CD8-positive, alpha-beta memory T cell (primary cell): ENCODE results near the gene PACSIN2. TPM values are rescaled to one million over a fixed set of nuclear protein-coding genes. Genes with fewer than 3 reads are reported as not detected.
"Not testable (repeated sequence)": the region's sequence is repeated elsewhere in the genome, so short reads cannot be mapped to it uniquely, and the experiment has no call there.

Experiments
- CTCF ChIA-PET: fragments of 350-600 bp; sonication (Branson Sonifier 250); formaldehyde crosslinking; loops from one replicate; lab custom pipeline; 2021; ENCODE audit warnings: antibody characterized with exemption; lab: Charles Lee
- POLR2A ChIA-PET: fragments of 350-600 bp; sonication (Branson Sonifier 250); formaldehyde crosslinking; loops from one replicate; lab custom pipeline; 2021; ENCODE audit warnings: antibody characterized with exemption; lab: Charles Lee
- DNase-seq, 5 donors: peaks; one replicate each; pipeline versions ENCODE4 v3.0.0 to v3.0.0-alpha.2; 2020 to 2022; ENCODE audit warnings: mixed read lengths in 1 of 5
- H3K27ac ChIP-seq: one replicate; pipeline ENCODE4 v1.7.0; 2013; ENCODE audit warnings: low read depth, mild to moderate bottlenecking, low read length, moderate library complexity
- H3K27me3 ChIP-seq: 2 replicates; pipeline ENCODE4 v1.7.0; 2013; ENCODE audit warnings: low read length, mild to moderate bottlenecking; ENCODE audit not compliant: insufficient read depth, poor library complexity, severe bottlenecking
- H3K36me3 ChIP-seq: 2 replicates; pipeline ENCODE4 v1.7.0; 2013; ENCODE audit warnings: mild to moderate bottlenecking, low read length, moderate library complexity; ENCODE audit not compliant: insufficient read depth
- H3K4me1 ChIP-seq: 2 replicates; pipeline ENCODE4 v1.7.0; 2013; ENCODE audit warnings: mild to moderate bottlenecking, low read length, moderate library complexity; ENCODE audit not compliant: insufficient read depth
- H3K4me3 ChIP-seq: 2 replicates; pipeline ENCODE4 v1.7.0; 2013; ENCODE audit warnings: mild to moderate bottlenecking, low read length
- H3K9me3 ChIP-seq: 2 replicates; pipeline ENCODE4 v1.7.0; 2013; ENCODE audit warnings: mild to moderate bottlenecking, low read length
- H3K27ac Mint-ChIP-seq, 8 donors: one replicate each; pipeline ENCODE4 v1.8.0; 2020 to 2021; ENCODE audit warnings: mixed read lengths in 8 of 8, mild to moderate bottlenecking in 6 of 8, inconsistent platforms in 3 of 8, moderate library complexity in 3 of 8
- H3K27me3 Mint-ChIP-seq, 2 donors: one replicate each; pipeline ENCODE4 v1.8.0; 2020 to 2021; ENCODE audit warnings: mixed read lengths in 2 of 2, mild to moderate bottlenecking in 1 of 2, moderate library complexity in 1 of 2
- H3K36me3 Mint-ChIP-seq, 3 donors: one replicate each; pipeline ENCODE4 v1.8.0; 2020 to 2021; ENCODE audit warnings: mixed read lengths in 3 of 3, inconsistent platforms in 1 of 3, mild to moderate bottlenecking in 1 of 3
- H3K4me1 Mint-ChIP-seq, 3 donors: one replicate each; pipeline ENCODE4 v1.8.0; 2020 to 2021; ENCODE audit warnings: mixed read lengths in 3 of 3, inconsistent platforms in 1 of 3, mild to moderate bottlenecking in 1 of 3
- H3K4me3 Mint-ChIP-seq, 7 donors: one replicate each; pipeline ENCODE4 v1.8.0; 2020 to 2021; ENCODE audit warnings: mixed read lengths in 7 of 7, mild to moderate bottlenecking in 6 of 7, moderate library complexity in 4 of 7, inconsistent platforms in 2 of 7
- H3K9me3 Mint-ChIP-seq, 5 donors: one replicate each; pipeline ENCODE4 v1.8.0; 2020 to 2022; ENCODE audit warnings: mixed read lengths in 5 of 5, mild to moderate bottlenecking in 3 of 5, moderate library complexity in 2 of 5, inconsistent platforms in 1 of 5
- polyA plus RNA-seq: library from polyadenylated mRNA; unstranded; fragments of 300-500 nt; fragmentation: Illumina TruSeq; gene quantifications from one replicate; pipeline ENCODE4 v1.2.3, GENCODE V29; 2021
- total RNA-seq, 2 experiments: library from RNA; stranded (reverse); gene quantifications; one replicate each; pipeline ENCODE4 v1.2.3, GENCODE V29; 2021

PACSIN2 gene
- total and polyA plus RNA-seq, 3 experiments from 2014 or later: 26.3 to 36.5 (median 30.2) TPM

GRCh38 chr22:42924436-42924835 is 90.5 kb downstream of the PACSIN2 start:
- DNase-seq: no peak
- Mint-ChIP-seq H3K4me1 (peaks cover 38 to 57% (median 52%) of the 10 kb centered on the region in 3 donors), H3K27me3 (peaks cover 0 to 1% of the 10 kb centered on the region in 2 donors), H3K4me3 (no peak overlapping the region), H3K36me3 (peaks cover 0 to 7% (median 2%) of the 10 kb centered on the region in 3 donors), H3K9me3 (no peaks in the 10 kb centered on the region), H3K27ac (peak overlapping the region in 3 of 8 donors; percentile 25 to 56 (median 50))
- H3K9me3 ChIP-seq: no peaks in the 10 kb centered on the region
- H3K36me3 ChIP-seq: no peaks in the 10 kb centered on the region
- H3K4me1 ChIP-seq: no peaks in the 10 kb centered on the region
- H3K4me3 ChIP-seq: no peak overlapping the region
- ChIA-PET POLR2A (no interaction called here), CTCF (no interaction called here)
- no peaks in the 10 kb centered on the region for H3K27me3 ChIP-seq
- no peak overlapping the region for H3K27ac ChIP-seq

DNA sequence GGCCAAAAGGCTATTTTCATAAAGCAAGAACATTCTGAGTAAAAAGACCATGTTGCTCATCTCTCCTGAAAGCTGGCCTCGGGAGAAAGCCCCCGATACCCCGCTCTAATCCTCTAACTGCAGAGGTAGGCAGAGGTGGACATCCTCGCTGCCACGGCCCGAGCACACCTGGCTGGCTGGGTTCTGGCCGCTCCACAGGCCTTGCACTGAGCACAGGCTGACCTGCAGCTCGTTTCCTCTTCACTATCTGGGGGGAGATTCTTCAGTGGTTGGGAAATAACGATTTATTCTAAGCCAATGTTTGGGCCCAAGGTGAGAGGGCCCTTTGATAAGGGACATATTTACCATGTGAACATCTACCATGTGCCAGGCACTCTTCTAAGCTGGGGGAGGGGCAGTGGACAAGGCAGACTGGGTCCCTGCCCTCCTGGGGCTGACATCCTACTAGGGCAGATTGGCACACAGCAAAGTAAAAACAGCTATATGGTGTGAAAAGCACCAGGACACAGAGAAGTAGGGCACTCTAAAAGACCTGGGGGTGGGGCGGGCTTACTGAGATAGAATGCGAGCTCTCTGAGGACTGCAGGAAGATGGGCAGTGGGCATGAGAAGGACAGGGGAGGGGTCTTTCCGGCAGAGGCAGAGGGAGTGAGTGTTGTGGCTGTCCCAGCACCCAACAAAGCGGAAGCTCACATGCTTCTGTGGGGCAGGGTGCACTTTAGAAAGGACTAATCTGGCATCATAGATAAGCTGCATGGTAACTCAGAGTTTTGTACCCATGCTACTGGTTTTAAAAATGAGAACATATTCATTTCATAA is 92.4 kb downstream of the PACSIN2 start:
- Histone ChIP-seq H3K36me3 (no peaks in the 10 kb centered on the region), H3K27ac (no peak overlapping the region), H3K27me3 (no peaks in the 10 kb centered on the region), H3K4me3 (no peak overlapping the region), H3K4me1 (no peaks in the 10 kb centered on the region), H3K9me3 (no peaks in the 10 kb centered on the region)
- Mint-ChIP-seq H3K4me1 (peaks cover 36 to 60% (median 44%) of the 10 kb centered on the region in 3 donors), H3K9me3 (no peaks in the 10 kb centered on the region), H3K4me3 (peak overlapping the region in 2 of 7 donors; percentile 24 to 63), H3K27me3 (peaks cover 0 to 1% of the 10 kb centered on the region in 2 donors), H3K36me3 (peaks cover 0 to 4% (median 0%) of the 10 kb centered on the region in 3 donors), H3K27ac (peak overlapping the region in 6 of 8 donors; percentile 12 to 98 (median 69))
- CTCF ChIA-PET: interaction anchor here (1.1 kb wide), 1 partner anchor 21 kb away, joined by 3 read pairs; no protein-coding TSS in a partner anchor
- POLR2A ChIA-PET: no interaction called here
- no peak for DNase-seq

DNA sequence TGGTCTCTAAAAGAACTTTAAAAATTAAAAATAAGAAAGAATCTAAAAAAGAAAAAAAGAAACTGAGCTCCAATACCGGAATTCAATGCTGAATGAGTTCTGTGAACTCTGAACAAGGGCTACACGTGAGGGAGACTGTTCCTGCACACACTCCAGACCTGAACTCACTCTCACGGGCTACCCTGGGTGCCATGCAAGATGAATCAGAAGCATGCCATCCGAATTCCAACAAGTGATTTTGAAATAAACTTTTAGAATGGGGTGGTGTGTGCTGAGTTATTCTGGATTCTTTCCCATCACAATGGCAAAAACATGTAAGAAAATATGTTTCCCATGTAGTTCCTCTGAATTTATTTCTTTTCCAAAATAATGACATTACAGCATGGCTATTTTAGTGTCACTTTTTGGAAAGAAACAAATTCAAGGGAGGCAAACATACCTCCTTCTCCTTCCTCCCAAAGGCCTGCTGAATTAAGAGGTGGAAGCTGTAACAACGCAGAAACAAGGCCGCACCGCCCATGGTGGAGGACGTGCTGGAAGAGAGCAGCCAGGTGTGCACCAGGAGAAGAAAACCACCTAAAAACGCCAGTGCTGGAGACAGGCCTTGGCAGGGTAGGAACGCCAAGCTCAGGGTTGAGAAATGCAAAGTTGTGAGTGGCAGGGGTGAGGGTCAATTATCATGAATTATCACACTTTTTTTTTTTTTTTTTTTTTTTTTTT is 94.7 kb downstream of the PACSIN2 start:
- Histone ChIP-seq H3K27me3 (no peaks in the 10 kb centered on the region), H3K4me1 (peaks cover 4% of the 10 kb centered on the region), H3K4me3 (no peak overlapping the region), H3K36me3 (no peaks in the 10 kb centered on the region), H3K9me3 (no peaks in the 10 kb centered on the region), H3K27ac (no peak overlapping the region)
- Mint-ChIP-seq H3K36me3 (peaks cover 0 to 3% (median 2%) of the 10 kb centered on the region in 3 donors), H3K9me3 (no peaks in the 10 kb centered on the region), H3K4me3 (no peak overlapping the region), H3K4me1 (peaks cover 31 to 54% (median 38%) of the 10 kb centered on the region in 3 donors), H3K27ac (peak overlapping the region in 1 of 8 donors; percentile 77), H3K27me3 (peaks cover 0 to 1% of the 10 kb centered on the region in 2 donors)
- ChIA-PET POLR2A (interaction anchor here (0.7 kb wide), 1 partner anchor 32 kb away, joined by 4 read pairs; no protein-coding TSS in a partner anchor), CTCF (no interaction called here)
- no peak for DNase-seq

- ChIA-PET POLR2A (interaction anchor here (0.7 kb wide), 1 partner anchor 18 kb away, joined by 3 read pairs; no protein-coding TSS in a partner anchor), CTCF (interaction anchor here (0.6 kb wide), 1 partner anchor 499 kb away, joined by 3 read pairs; no protein-coding TSS in a partner anchor)
- Mint-ChIP-seq H3K27ac (peak overlapping the region in 1 of 8 donors; percentile 3), H3K36me3 (peaks cover 0 to 3% (median 2%) of the 10 kb centered on the region in 3 donors), H3K27me3 (peaks cover 0 to 1% of the 10 kb centered on the region in 2 donors), H3K4me3 (no peak overlapping the region), H3K4me1 (peaks cover 26 to 54% (median 35%) of the 10 kb centered on the region in 3 donors), H3K9me3 (no peaks in the 10 kb centered on the region)
- Histone ChIP-seq H3K36me3 (no peaks in the 10 kb centered on the region), H3K27ac (no peak overlapping the region), H3K4me3 (no peak overlapping the region), H3K27me3 (no peaks in the 10 kb centered on the region), H3K4me1 (peaks cover 4% of the 10 kb centered on the region), H3K9me3 (no peaks in the 10 kb centered on the region)
- no peak for DNase-seq
Measured at GRCh38 chr22:42919199-42919598, 95.8 kb downstream of the PACSIN2 start.

GRCh38 chr22:42918500-42918899 is 96.4 kb downstream of the PACSIN2 start:
- no peak overlapping the region for H3K27ac ChIP-seq
- CTCF ChIA-PET: no interaction called here
- POLR2A ChIA-PET: no interaction called here

GRCh38 chr22:42917358-42917757 is 97.6 kb downstream of the PACSIN2 start:
- H3K4me3 Mint-ChIP-seq, CTCF ChIA-PET, POLR2A ChIA-PET, H3K4me3 ChIP-seq, H3K9me3 Mint-ChIP-seq, DNase-seq, H3K4me1 ChIP-seq, H3K9me3 ChIP-seq, H3K27ac Mint-ChIP-seq, H3K27me3 ChIP-seq, H3K27ac ChIP-seq, H3K36me3 ChIP-seq, H3K27me3 Mint-ChIP-seq, H3K36me3 Mint-ChIP-seq: not testable (repeated sequence)
- peaks cover 15 to 42% (median 24%) of the 10 kb centered on the region in 3 donors for H3K4me1 Mint-ChIP-seq

More at GRCh38 chr22:42918500-42918899, 96.4 kb downstream of the PACSIN2 start:
- no peak overlapping the region for H3K4me3 Mint-ChIP-seq
- H3K36me3 ChIP-seq: no peaks in the 10 kb centered on the region
- peak overlapping the region in 1 of 8 donors; percentile 77 for H3K27ac Mint-ChIP-seq
- H3K27me3 ChIP-seq: no peaks in the 10 kb centered on the region
- H3K36me3 Mint-ChIP-seq: peaks cover 0 to 3% (median 2%) of the 10 kb centered on the region in 3 donors
- H3K4me1 Mint-ChIP-seq: peaks cover 23 to 51% (median 33%) of the 10 kb centered on the region in 3 donors
- peaks cover 4% of the 10 kb centered on the region for H3K4me1 ChIP-seq
- no peaks in the 10 kb centered on the region for H3K9me3 ChIP-seq
- H3K9me3 Mint-ChIP-seq: no peaks in the 10 kb centered on the region
- H3K27me3 Mint-ChIP-seq: peaks cover 0 to 1% of the 10 kb centered on the region in 2 donors
- no peak for DNase-seq
- H3K4me3 ChIP-seq: no peak overlapping the region

DNA sequence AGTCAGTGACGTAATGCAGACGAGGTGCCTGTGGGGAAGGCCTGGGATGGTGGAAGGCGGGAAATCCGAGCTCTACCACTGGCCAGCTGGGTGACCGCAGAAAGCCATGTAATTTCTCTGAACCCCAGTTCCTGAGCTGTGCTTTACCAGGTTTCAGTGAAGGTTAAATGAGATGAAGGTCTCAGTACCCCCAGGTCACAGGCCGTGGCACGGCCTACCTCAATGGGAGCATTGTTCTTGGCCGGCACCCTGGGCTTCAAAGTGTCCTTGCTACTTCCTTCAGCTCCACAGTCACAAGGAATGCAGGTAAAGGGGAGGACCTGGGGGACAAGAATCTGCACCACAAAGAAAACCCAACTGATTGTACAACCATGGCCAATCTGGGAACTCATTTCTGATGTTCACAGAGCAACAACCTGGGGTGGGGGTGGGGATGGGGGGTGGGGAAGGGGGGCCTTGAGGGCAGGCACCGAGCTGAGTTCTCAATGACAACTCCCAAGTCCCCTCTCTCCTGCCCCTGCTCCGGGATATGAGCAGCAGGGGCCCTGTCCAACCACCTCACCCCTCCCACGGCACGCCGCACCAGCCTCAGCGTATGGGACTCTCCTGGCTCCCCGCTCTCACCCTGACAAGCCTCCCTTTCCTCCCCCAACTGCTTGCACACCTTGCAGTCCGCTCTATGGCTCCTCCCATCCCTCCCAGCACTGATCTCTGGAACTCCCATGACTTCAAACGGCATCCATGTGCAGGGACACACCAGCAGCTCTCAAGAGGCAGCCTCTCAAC is 98.8 kb downstream of the PACSIN2 start:
- Mint-ChIP-seq H3K27me3 (peaks cover 0 to 1% of the 10 kb centered on the region in 2 donors), H3K9me3 (no peaks in the 10 kb centered on the region), H3K36me3 (peaks cover 0 to 13% (median 9%) of the 10 kb centered on the region in 3 donors), H3K4me1 (peaks cover 9 to 34% (median 19%) of the 10 kb centered on the region in 3 donors), H3K27ac (no peak overlapping the region), H3K4me3 (no peak overlapping the region)
- Histone ChIP-seq H3K36me3 (no peaks in the 10 kb centered on the region), H3K9me3 (no peaks in the 10 kb centered on the region), H3K4me1 (peaks cover 4% of the 10 kb centered on the region), H3K27ac (no peak overlapping the region), H3K27me3 (no peaks in the 10 kb centered on the region), H3K4me3 (no peak overlapping the region)
- no peak for DNase-seq
- POLR2A ChIA-PET: no interaction called here
- CTCF ChIA-PET: no interaction called here
